Measurements from ENCODE around the gene TRIM46.
"Not testable (repeated sequence)": the region's sequence is repeated elsewhere in the genome, so short reads cannot be mapped to it uniquely, and the experiment has no call there.

The TRIM46 gene

GRCh38 chr1:155205035-155205434 is 31.4 kb downstream of the TRIM46 start:
- DNase-seq (ENCODE audit: low read depth), result no peak

GRCh38 chr1:155205969-155206593 is 32.4 kb downstream of the TRIM46 start:
- DNase-seq (ENCODE audit: low read depth), result no peak

- DNase-seq (ENCODE audit: low read depth), result peak; percentile 83
Measured at GRCh38 chr1:155206891-155207805, 33.5 kb downstream of the TRIM46 start.

GRCh38 chr1:155207806-155208540 is 34.3 kb downstream of the TRIM46 start, which contains the start of gene THBS3:
THBS3 (minus strand) TSS chr1:155207897; CDS start chr1:155207876, 21 bp downstream.
- DNase-seq (ENCODE audit: low read depth), result peak; percentile 67

- peak; percentile 89 for DNase-seq (ENCODE audit: low read depth)
Measured at GRCh38 chr1:155208541-155209311, 35.1 kb downstream of the TRIM46 start, which contains the start of gene MTX1. MTX1 (plus strand) TSS chr1:155208695; CDS start chr1:155208805, 110 bp downstream.

GRCh38 chr1:155209312-155209721 is 35.7 kb downstream of the TRIM46 start:
- DNase-seq (ENCODE audit: low read depth), result no peak

- no peak for DNase-seq (ENCODE audit: low read depth)
Measured at GRCh38 chr1:155210314-155211104, 36.9 kb downstream of the TRIM46 start.

- DNase-seq (ENCODE audit: low read depth), result not testable (repeated sequence)
Measured at GRCh38 chr1:155211381-155212050, 37.9 kb downstream of the TRIM46 start.

- DNase-seq (ENCODE audit: low read depth), result not testable (repeated sequence)
Measured at GRCh38 chr1:155212051-155212440, 38.4 kb downstream of the TRIM46 start.

GRCh38 chr1:155214702-155215101 is 41.1 kb downstream of the TRIM46 start:
- DNase-seq (ENCODE audit: low read depth), result not testable (repeated sequence)

- DNase-seq (ENCODE audit: low read depth), result peak; percentile 75
Measured at GRCh38 chr1:155218854-155219591, 45.4 kb downstream of the TRIM46 start.

- DNase-seq (ENCODE audit: low read depth), result peak; percentile 32
Measured at GRCh38 chr1:155219592-155220031, 46.0 kb downstream of the TRIM46 start.

- not testable (repeated sequence) for DNase-seq (ENCODE audit: low read depth)
Measured at GRCh38 chr1:155220211-155220965, 46.7 kb downstream of the TRIM46 start.

- DNase-seq (ENCODE audit: low read depth), result no peak
Measured at GRCh38 chr1:155223047-155223446, 49.4 kb downstream of the TRIM46 start.

GRCh38 chr1:155225404-155225759 is 51.7 kb downstream of the TRIM46 start:
- DNase-seq (ENCODE audit: low read depth), result not testable (repeated sequence)

- DNase-seq (ENCODE audit: low read depth), result peak; percentile 84
Measured at GRCh38 chr1:155226188-155226909, 52.7 kb downstream of the TRIM46 start.

- DNase-seq (ENCODE audit: low read depth), result peak; percentile 63
Measured at GRCh38 chr1:155226910-155227260, 53.2 kb downstream of the TRIM46 start.
